Glutamatergic neuron (in vitro differentiated cells): Measurements from ENCODE around the gene SSNA1. TPM values are rescaled to one million over a fixed set of nuclear protein-coding genes. Genes with fewer than 3 reads are reported as not detected.

ENCODE experiments used
- DNase-seq: peaks from one replicate; pipeline ENCODE4 v3.0.0; 2022
- H3K27ac Mint-ChIP-seq: one replicate; pipeline ENCODE4 v1.8.0; 2020; ENCODE audit warnings: mild to moderate bottlenecking, mixed read lengths, inconsistent platforms; ENCODE audit not compliant: unreplicated experiment
- H3K27me3 Mint-ChIP-seq: one replicate; pipeline ENCODE4 v1.8.0; 2020; ENCODE audit warnings: mild to moderate bottlenecking, moderate library complexity, mixed read lengths, inconsistent platforms; ENCODE audit not compliant: unreplicated experiment
- H3K36me3 Mint-ChIP-seq: one replicate; pipeline ENCODE4 v1.8.0; 2020; ENCODE audit warnings: mild to moderate bottlenecking, mixed read lengths, inconsistent platforms; ENCODE audit not compliant: unreplicated experiment
- H3K4me1 Mint-ChIP-seq: one replicate; pipeline ENCODE4 v1.8.0; 2020; ENCODE audit warnings: mild to moderate bottlenecking, low read depth, mixed read lengths, inconsistent platforms; ENCODE audit not compliant: unreplicated experiment
- H3K4me3 Mint-ChIP-seq: one replicate; pipeline ENCODE4 v1.8.0; 2020; ENCODE audit warnings: mild to moderate bottlenecking, mixed read lengths, inconsistent platforms; ENCODE audit not compliant: unreplicated experiment
- H3K9me3 Mint-ChIP-seq: one replicate; pipeline ENCODE4 v1.8.0; 2020; ENCODE audit warnings: mild to moderate bottlenecking, moderate library complexity, mixed read lengths, inconsistent platforms; ENCODE audit not compliant: unreplicated experiment
- CTCF ChIP-seq: fragments of 200-600 bp; sonication (generic); IDR thresholded peaks from one replicate; pipeline ENCODE4 v1.5.0; 2021; ENCODE audit not compliant: partially characterized antibody, unreplicated experiment
- long read RNA-seq: library from polyadenylated mRNA; unstranded; transcript quantifications from one replicate; pipeline ENCODE4 v2.0.0, GENCODE V29; 2020; ENCODE audit not compliant: unreplicated experiment
- total RNA-seq: library from RNA; stranded (reverse); fragmentation: NEBNext Ultra II Directional; extraction: Animal tissue kit (Norgen Biotek cat#: 25700); gene quantifications from one replicate; pipeline ENCODE4 v1.2.1, GENCODE V29; 2021; ENCODE audit not compliant: unreplicated experiment

The SSNA1 gene, protein sequence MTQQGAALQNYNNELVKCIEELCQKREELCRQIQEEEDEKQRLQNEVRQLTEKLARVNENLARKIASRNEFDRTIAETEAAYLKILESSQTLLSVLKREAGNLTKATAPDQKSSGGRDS
- 37.3 TPM for total RNA-seq
- long read RNA-seq, transcript SSNA1-202 (2 exons, 1,170 nt): major isoform, 31 of 43 reads
- long read RNA-seq, transcript SSNA1-201 (3 exons, 896 nt): minor isoform, 9 of 43 reads
- long read RNA-seq, partial matches to known transcripts: 0 of 43 reads
- long read RNA-seq, other reads (novel, unspliced or antisense): 2 of 43 reads

- peak; percentile 96 for DNase-seq
- Mint-ChIP-seq H3K36me3 (no peaks in the 10 kb centered on the region), H3K4me3 (peak within 1 kb of the TSS; percentile 96), H3K4me1 (peaks cover 4% of the 10 kb centered on the region), H3K27me3 (peaks cover 2% of the 10 kb centered on the region), H3K27ac (peak within 1 kb of the TSS; percentile 85), H3K9me3 (peaks cover 10% of the 10 kb centered on the region)
- TF ChIP-seq CTCF: no peak
Measured at GRCh38 chr9:137188490-137189296, at the start of gene SSNA1, which contains the start of gene ANAPC2. SSNA1 (plus strand) TSS chr9:137188676; CDS start chr9:137188727, 51 bp downstream. ANAPC2 (minus strand) TSS chr9:137188560; CDS start chr9:137188532, 28 bp downstream.

DNA sequence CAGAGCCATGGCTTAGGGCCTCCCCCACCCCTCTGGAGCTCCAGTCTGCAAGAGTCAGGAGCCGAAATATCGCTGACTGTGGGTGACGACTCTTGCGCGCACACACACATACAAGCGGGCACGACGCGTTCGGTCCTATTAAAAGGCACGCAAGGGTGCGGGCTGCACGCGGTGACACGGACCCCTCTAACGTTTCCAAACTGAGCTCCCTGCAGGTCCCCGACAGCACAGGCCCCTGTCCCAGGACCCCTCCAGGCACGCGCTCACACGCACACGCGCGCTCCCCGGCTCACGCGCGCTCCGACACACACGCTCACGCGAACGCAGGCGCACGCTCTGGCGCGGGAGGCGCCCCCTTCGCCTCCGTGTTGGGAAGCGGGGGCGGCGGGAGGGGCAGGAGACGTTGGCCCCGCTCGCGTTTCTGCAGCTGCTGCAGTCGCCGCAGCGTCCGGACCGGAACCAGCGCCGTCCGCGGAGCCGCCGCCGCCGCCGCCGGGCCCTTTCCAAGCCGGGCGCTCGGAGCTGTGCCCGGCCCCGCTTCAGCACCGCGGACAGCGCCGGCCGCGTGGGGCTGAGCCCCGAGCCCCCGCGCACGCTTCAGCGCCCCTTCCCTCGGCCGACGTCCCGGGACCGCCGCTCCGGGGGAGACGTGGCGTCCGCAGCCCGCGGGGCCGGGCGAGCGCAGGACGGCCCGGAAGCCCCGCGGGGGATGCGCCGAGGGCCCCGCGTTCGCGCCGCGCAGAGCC lies 49.6 kb upstream of the SSNA1 start, which contains the start of gene GRIN1:
Gene GRIN1, plus strand, starts transcription at position 433 of the 746 bp plus-strand sequence. CDS start 333 bp downstream, outside the sequence.
- H3K27ac Mint-ChIP-seq: peak within 1 kb of the TSS; percentile 22
- H3K4me1 Mint-ChIP-seq: peaks cover 7% of the 10 kb centered on the region
- no peaks in the 10 kb centered on the region for H3K36me3 Mint-ChIP-seq
- H3K9me3 Mint-ChIP-seq: peaks cover 9% of the 10 kb centered on the region
- DNase-seq: no peak
- peaks cover 34% of the 10 kb centered on the region for H3K27me3 Mint-ChIP-seq
- no peak for TF ChIP-seq CTCF
- H3K4me3 Mint-ChIP-seq: peak within 1 kb of the TSS; percentile 87

GRCh38 chr9:137139468-137140150 lies 48.9 kb upstream of the SSNA1 start:
- Mint-ChIP-seq H3K4me1 (peaks cover 7% of the 10 kb centered on the region), H3K4me3 (peak overlapping the region; percentile 87), H3K27ac (no peak overlapping the region), H3K9me3 (peaks cover 9% of the 10 kb centered on the region), H3K27me3 (peaks cover 34% of the 10 kb centered on the region), H3K36me3 (no peaks in the 10 kb centered on the region)
- no peak for DNase-seq
- TF ChIP-seq CTCF: no peak

GRCh38 chr9:137140151-137141012 lies 48.1 kb upstream of the SSNA1 start:
- TF ChIP-seq CTCF: no peak
- peak overlapping the region; percentile 77 for H3K27ac Mint-ChIP-seq
- no peaks in the 10 kb centered on the region for H3K36me3 Mint-ChIP-seq
- DNase-seq: no peak
- H3K9me3 Mint-ChIP-seq: peaks cover 9% of the 10 kb centered on the region
- peaks cover 34% of the 10 kb centered on the region for H3K27me3 Mint-ChIP-seq
- peak overlapping the region; percentile 77 for H3K4me3 Mint-ChIP-seq
- peaks cover 7% of the 10 kb centered on the region for H3K4me1 Mint-ChIP-seq
